Fibroblast of lung (primary cell): ENCODE data around the gene PCMTD2. TPM values are rescaled to one million over a fixed set of nuclear protein-coding genes. Genes with fewer than 3 reads are reported as not detected.

ENCODE experiments used
- DNase-seq, 2 donors: peaks; one replicate each; pipeline versions ENCODE4 v3.0.0 to v3.0.0-alpha.2; 2010; ENCODE audit warnings: low read depth in 2 of 2
- H2AFZ ChIP-seq: 2 replicates; pipeline ENCODE4 v1.5.1; 2012; ENCODE audit warnings: low read length, control low read depth, inconsistent platforms
- H3K27ac ChIP-seq: 2 replicates; pipeline ENCODE4 v1.5.1; 2011; ENCODE audit warnings: low read length, control low read depth; ENCODE audit not compliant: insufficient read depth
- H3K27me3 ChIP-seq: 2 replicates; pipeline ENCODE4 v1.5.1; 2011; ENCODE audit warnings: mild to moderate bottlenecking, low read length; ENCODE audit not compliant: control insufficient read depth, insufficient read depth
- H3K36me3 ChIP-seq: 2 replicates; pipeline ENCODE4 v1.5.1; 2011; ENCODE audit warnings: low read length; ENCODE audit not compliant: control insufficient read depth, insufficient read depth
- H3K4me1 ChIP-seq: 2 replicates; pipeline ENCODE4 v1.5.1; 2011; ENCODE audit warnings: low read length; ENCODE audit not compliant: control insufficient read depth, insufficient read depth; ENCODE audit errors: extremely low read depth
- H3K4me2 ChIP-seq: 2 replicates; pipeline ENCODE4 v1.5.1; 2011; ENCODE audit warnings: low read length, control low read depth; ENCODE audit not compliant: insufficient read depth; ENCODE audit errors: extremely low read depth
- H3K4me3 ChIP-seq, 4 experiments: fragments of 200-600 bp in 1 of 4; sonication (generic) in 1 of 4; replicated peaks in 1 of 4; 2 replicates each; pipeline ENCODE4 v1.5.1; 2011 to 2016; ENCODE audit warnings: low read length in 4 of 4, low read depth in 3 of 4, mild to moderate bottlenecking in 3 of 4, control low read depth in 2 of 4, inconsistent platforms in 1 of 4, mixed read lengths in 1 of 4; ENCODE audit not compliant: insufficient read depth in 1 of 4; ENCODE audit errors: control extremely low read depth in 1 of 4
- H3K79me2 ChIP-seq: 2 replicates; pipeline ENCODE4 v1.5.1; 2012; ENCODE audit warnings: mild to moderate bottlenecking, low read length, inconsistent platforms; ENCODE audit not compliant: control insufficient read depth, insufficient read depth
- H3K9ac ChIP-seq: 2 replicates; pipeline ENCODE4 v1.5.1; 2011; ENCODE audit warnings: mild to moderate bottlenecking, low read length, control low read depth; ENCODE audit not compliant: insufficient read depth
- H3K9me3 ChIP-seq: 2 replicates; pipeline ENCODE4 v1.5.1; 2012; ENCODE audit warnings: low read depth, low read length; ENCODE audit not compliant: control insufficient read depth, insufficient read depth
- H4K20me1 ChIP-seq: 2 replicates; pipeline ENCODE4 v1.5.1; 2011; ENCODE audit warnings: low read length; ENCODE audit not compliant: control insufficient read depth, insufficient read depth; ENCODE audit errors: extremely low read depth
- EZH2 ChIP-seq: IDR thresholded peaks from 2 replicates; pipeline ENCODE4 v1.5.1; 2012; ENCODE audit warnings: low read length, control low read depth, mild to moderate bottlenecking; ENCODE audit errors: missing control alignments
- polyA minus RNA-seq: library from RNA; depleted of rRNA, polyadenylated mRNA; stranded (reverse); fragments of >200 nt; gene quantifications from 2 replicates; pipeline ENCODE4 v1.2.3, GENCODE V29; 2011; ENCODE audit warnings: low replicate concordance
- polyA plus RNA-seq, 2 donors: library from polyadenylated mRNA; depleted of rRNA in 1 of 2; stranded (reverse) in 1 of 2; unstranded in 1 of 2; fragments of >200 nt; gene quantifications; 2 replicates each; pipeline ENCODE4 v1.2.1, GENCODE V29; 2011 to 2012; ENCODE audit warnings: missing spikeins in 1 of 2
- total RNA-seq: library from RNA; depleted of rRNA; stranded (reverse); fragments of >200 nt; gene quantifications from 2 replicates; pipeline ENCODE4 v1.2.1, GENCODE V29; 2014
- TF ChIP-seq, protein P1 (sequence below), 2 donors: IDR thresholded peaks in 1 of 2; conservative IDR thresholded peaks in 1 of 2; 1 replicate in 1 of 2; 2 replicates in 1 of 2; pipeline ENCODE4 v1.5.1; 2011 to 2012; ENCODE audit warnings: low read length in 2 of 2, control low read depth in 1 of 2, inconsistent platforms in 1 of 2, low read depth in 1 of 2, mild to moderate bottlenecking in 1 of 2

The PCMTD2 gene
- total RNA-seq = 39.5 and 68.8 TPM in 2 replicates
- 28.8 and 42.9 TPM in 2 replicates for polyA plus RNA-seq
- 18.3 and 23.2 TPM in 2 replicates for polyA plus RNA-seq (2012)
- polyA minus RNA-seq = 2.6 and 8.7 TPM in 2 replicates

DNA sequence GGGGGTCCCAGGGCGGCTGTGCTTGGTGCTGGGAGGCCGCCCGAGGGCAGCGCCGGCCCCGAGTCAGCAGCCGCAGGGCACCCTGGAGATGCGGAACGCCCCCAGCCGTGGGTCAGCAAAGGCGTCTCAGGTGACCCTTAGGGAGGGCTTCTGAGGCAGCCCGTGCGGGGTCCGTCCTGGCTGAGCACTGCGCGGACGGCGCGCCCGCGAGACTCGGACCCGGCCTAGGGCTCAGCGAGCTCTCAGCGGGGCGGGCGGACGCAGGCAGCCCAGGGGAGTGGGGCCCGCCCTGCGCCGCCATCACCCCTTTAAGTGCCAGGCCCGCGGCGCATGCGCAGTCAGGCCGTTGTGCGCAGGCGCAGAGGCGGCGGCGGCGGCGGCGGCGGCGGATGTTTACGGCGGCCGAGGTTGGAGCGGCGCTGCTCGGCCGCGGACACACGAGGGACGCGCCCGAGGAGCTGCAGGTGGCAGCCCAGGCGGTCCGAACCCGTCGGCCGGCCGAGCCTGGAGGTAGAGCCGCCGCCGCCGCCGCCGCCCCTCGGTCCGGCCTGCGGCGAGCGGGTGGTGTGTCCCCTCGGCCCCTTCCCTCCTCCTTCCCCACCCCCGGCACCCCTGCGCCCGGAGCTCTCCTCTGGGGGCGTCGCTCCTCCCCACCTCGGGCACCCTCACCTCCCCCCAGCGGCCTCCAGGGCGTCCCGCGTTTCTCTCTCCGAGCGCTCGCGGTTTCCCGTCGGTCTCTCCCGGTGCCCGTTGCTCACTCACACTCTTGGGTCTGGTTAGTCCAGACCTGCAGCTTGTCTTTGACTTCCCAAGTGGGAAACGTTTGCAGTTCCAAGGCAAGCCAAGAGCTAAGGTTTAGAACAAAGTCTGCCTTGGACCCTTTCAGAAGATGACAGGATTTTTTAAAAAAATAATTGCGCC lies at the start of gene PCMTD2:
Gene PCMTD2 (plus strand): TSS at position 388 of the 921 bp plus-strand sequence. CDS start 4,218 bp downstream, outside the sequence.
- TF ChIP-seq EZH2 = no peak
- Histone ChIP-seq H3K9ac (peak within 1 kb of the TSS; percentile 82), H4K20me1 (no peaks in the 10 kb centered on the region), H3K4me2 (peak within 1 kb of the TSS; percentile 94), H3K27me3 (peaks cover 3% of the 10 kb centered on the region), H3K9me3 (no peaks in the 10 kb centered on the region), H3K36me3 (no peaks in the 10 kb centered on the region), H3K4me3 (peak within 1 kb of the TSS; percentile 73 to 93 (median 91)), H3K79me2 (peaks cover 7% of the 10 kb centered on the region), H2AFZ (peak within 1 kb of the TSS; percentile 92), H3K27ac (peak within 1 kb of the TSS; percentile 68), H3K4me1 (peaks cover 4% of the 10 kb centered on the region)
- DNase-seq = peak; percentile 74 to 76

DNA sequence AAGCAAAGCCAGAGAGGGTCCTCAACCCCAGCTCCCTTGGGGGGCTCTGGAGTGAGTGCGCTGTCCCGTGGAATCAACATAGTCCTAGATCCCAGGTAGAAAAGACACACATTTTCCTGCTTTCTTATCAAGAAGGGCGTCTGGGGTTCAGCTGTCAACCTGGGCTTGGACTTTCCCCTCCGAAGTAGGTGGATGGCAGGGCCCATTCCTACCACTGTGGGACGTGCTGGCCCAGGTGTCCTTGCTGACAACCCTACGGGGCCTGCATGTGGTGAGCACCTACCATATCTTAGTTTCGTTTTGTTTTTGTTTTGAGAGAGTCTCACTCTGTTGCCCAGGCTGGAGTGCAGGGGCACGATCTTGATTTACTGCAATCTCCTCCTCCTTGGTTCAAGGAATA lies 48.9 kb upstream of the PCMTD2 start:
- no peaks in the 10 kb centered on the region for H3K36me3 ChIP-seq
- TF ChIP-seq, protein P1, sequence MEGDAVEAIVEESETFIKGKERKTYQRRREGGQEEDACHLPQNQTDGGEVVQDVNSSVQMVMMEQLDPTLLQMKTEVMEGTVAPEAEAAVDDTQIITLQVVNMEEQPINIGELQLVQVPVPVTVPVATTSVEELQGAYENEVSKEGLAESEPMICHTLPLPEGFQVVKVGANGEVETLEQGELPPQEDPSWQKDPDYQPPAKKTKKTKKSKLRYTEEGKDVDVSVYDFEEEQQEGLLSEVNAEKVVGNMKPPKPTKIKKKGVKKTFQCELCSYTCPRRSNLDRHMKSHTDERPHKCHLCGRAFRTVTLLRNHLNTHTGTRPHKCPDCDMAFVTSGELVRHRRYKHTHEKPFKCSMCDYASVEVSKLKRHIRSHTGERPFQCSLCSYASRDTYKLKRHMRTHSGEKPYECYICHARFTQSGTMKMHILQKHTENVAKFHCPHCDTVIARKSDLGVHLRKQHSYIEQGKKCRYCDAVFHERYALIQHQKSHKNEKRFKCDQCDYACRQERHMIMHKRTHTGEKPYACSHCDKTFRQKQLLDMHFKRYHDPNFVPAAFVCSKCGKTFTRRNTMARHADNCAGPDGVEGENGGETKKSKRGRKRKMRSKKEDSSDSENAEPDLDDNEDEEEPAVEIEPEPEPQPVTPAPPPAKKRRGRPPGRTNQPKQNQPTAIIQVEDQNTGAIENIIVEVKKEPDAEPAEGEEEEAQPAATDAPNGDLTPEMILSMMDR (conservative IDR thresholded peaks at IDR 0.05 in 1 of 2, IDR thresholded peaks at IDR 0.05 in 1 of 2; ENCODE audit: low read depth in 1 of 2, low read length in 2 of 2) = no peak
- TF ChIP-seq EZH2 = no peak
- H3K4me2 ChIP-seq = no peak overlapping the region
- no peaks in the 10 kb centered on the region for H3K9me3 ChIP-seq
- H3K27me3 ChIP-seq = peaks cover 2% of the 10 kb centered on the region
- DNase-seq = no peak
- H3K27ac ChIP-seq = no peak overlapping the region
- no peak overlapping the region for H3K9ac ChIP-seq
- H4K20me1 ChIP-seq = no peaks in the 10 kb centered on the region
- H2AFZ ChIP-seq = no peak overlapping the region
- no peaks in the 10 kb centered on the region for H3K79me2 ChIP-seq
- no peaks in the 10 kb centered on the region for H3K4me1 ChIP-seq
- no peak overlapping the region for H3K4me3 ChIP-seq

DNA sequence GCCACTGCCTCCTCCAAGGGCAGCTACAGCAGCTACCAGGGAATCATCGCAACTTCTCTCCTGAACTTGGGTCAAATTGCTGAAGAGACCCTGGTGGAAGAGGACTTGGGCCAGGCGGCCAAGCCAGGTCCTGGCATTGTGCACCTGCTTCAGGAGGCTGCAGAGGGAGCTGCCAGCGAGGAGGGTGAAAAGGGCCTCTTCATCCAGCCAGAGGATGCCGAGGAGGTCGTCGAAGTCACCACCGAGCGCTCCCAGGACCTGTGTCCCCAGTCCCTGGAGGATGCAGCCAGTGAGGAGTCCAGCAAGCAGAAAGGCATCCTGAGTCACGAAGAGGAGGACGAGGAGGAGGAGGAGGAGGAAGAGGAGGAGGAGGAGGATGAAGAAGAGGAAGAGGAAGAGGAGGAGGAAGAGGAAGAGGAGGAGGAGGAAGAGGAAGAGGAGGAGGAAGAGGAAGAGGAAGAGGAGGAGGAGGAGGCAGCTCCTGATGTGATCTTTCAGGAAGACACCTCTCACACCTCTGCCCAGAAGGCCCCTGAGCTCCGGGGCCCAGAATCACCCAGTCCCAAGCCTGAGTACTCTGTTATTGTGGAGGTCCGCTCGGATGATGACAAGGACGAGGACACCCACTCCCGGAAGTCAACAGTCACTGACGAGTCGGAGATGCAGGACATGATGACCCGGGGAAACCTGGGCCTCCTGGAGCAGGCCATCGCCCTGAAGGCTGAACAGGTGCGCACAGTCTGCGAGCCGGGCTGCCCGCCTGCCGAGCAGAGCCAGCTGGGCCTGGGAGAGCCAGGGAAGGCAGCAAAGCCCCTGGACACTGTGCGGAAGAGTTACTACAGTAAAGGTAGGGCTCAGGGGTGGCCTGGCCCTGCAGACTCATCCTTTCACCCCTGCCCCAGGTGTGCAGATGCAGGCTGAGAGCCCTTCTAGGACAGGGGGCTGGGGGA lies 47.6 kb upstream of the PCMTD2 start:
- no peaks in the 10 kb centered on the region for H4K20me1 ChIP-seq
- peaks cover 2% of the 10 kb centered on the region for H3K27me3 ChIP-seq
- no peaks in the 10 kb centered on the region for H3K9me3 ChIP-seq
- H3K9ac ChIP-seq = no peak overlapping the region
- H3K4me1 ChIP-seq = no peaks in the 10 kb centered on the region
- H2AFZ ChIP-seq = no peak overlapping the region
- no peak overlapping the region for H3K4me2 ChIP-seq
- H3K36me3 ChIP-seq = no peaks in the 10 kb centered on the region
- DNase-seq = no peak
- no peak overlapping the region for H3K4me3 ChIP-seq
- TF ChIP-seq, protein P1 (conservative IDR thresholded peaks at IDR 0.05 in 1 of 2, IDR thresholded peaks at IDR 0.05 in 1 of 2; ENCODE audit: low read depth in 1 of 2, low read length in 2 of 2) = no peak
- no peak for TF ChIP-seq EZH2
- no peaks in the 10 kb centered on the region for H3K79me2 ChIP-seq
- no peak overlapping the region for H3K27ac ChIP-seq
